Peyer's patch (tissue), 4 donors: ENCODE results near the gene AK9.

ENCODE experiments used
- CTCF ChIP-seq, 6 experiments: fragments of 450-650 bp in 4 of 6; fragments of 200-600 bp in 2 of 6; sonication (generic) in 1 of 6; IDR thresholded peaks; one replicate each; pipeline ENCODE4 v1.5.1; 2017 to 2019; ENCODE audit warnings: antibody characterized with exemption in 6 of 6, mild to moderate bottlenecking in 3 of 6, moderate library complexity in 1 of 6
- POLR2A ChIP-seq, 2 donors: fragments of 450-650 bp; IDR thresholded peaks; one replicate each; pipeline ENCODE4 v1.5.1; 2017; ENCODE audit warnings: antibody characterized with exemption in 2 of 2, mild to moderate bottlenecking in 2 of 2, moderate library complexity in 2 of 2

GRCh38 chr6:109503327-109504224 lies 187.4 kb downstream of the AK9 start:
- TF ChIP-seq CTCF (IDR thresholded peaks at IDR 0.05) (no peak), POLR2A (IDR thresholded peaks at IDR 0.05) (no peak)
